Adrenal gland (tissue), 12 donors: Measurements from ENCODE around the gene CECR2. TPM values are rescaled to one million over a fixed set of nuclear protein-coding genes. Genes with fewer than 3 reads are reported as not detected.

Source experiments
- DNase-seq, 7 donors: peaks; one replicate each; pipeline ENCODE4 v3.0.0-alpha.2; 2019 to 2020
- H3K27ac ChIP-seq, 5 donors: fragments of 200-600 bp; sonication (generic) in 4 of 5; 1 replicate in 3 of 5; 2 replicates in 2 of 5; pipeline versions ENCODE4 v1.5.1 to v1.8.0; 2016 to 2020; ENCODE audit warnings: mild to moderate bottlenecking in 1 of 5
- H3K27me3 ChIP-seq: fragments of 200-600 bp; 2 replicates; pipeline ENCODE4 v1.8.0; 2021
- H3K36me3 ChIP-seq, 2 donors: fragments of 200-600 bp; replicated peaks in 1 of 2; 1 replicate in 1 of 2; 2 replicates in 1 of 2; pipeline versions ENCODE4 v1.5.1 to v1.8.0; 2018 to 2022
- H3K4me1 ChIP-seq, 2 donors: fragments of 200-600 bp; replicated peaks in 1 of 2; 1 replicate in 1 of 2; 2 replicates in 1 of 2; pipeline versions ENCODE4 v1.5.1 to v1.8.0; 2018 to 2021
- H3K4me3 ChIP-seq, 4 donors: fragments of 200-600 bp; sonication (generic) in 3 of 4; one replicate each; pipeline ENCODE4 v1.5.1; 2016 to 2018
- H3K9me3 ChIP-seq, 3 donors: fragments of 200-600 bp; sonication (generic) in 1 of 3; replicated peaks in 1 of 3; 1 replicate in 2 of 3; 2 replicates in 1 of 3; pipeline versions ENCODE4 v1.5.1 to v1.8.0; 2016 to 2021
- CTCF ChIP-seq, 6 experiments: fragments of 450-650 bp in 4 of 6; fragments of 200-600 bp in 2 of 6; sonication (generic) in 1 of 6; IDR thresholded peaks; 1 replicate in 5 of 6; 2 replicates in 1 of 6; pipeline versions ENCODE4 v1.5.1 to v1.8.0; 2016 to 2021; ENCODE audit warnings: antibody characterized with exemption in 6 of 6, mild to moderate bottlenecking in 2 of 6, moderate library complexity in 1 of 6
- POLR2A ChIP-seq, 2 donors: fragments of 450-650 bp; IDR thresholded peaks; one replicate each; pipeline ENCODE4 v1.6.1; 2017; ENCODE audit warnings: antibody characterized with exemption in 2 of 2, mild to moderate bottlenecking in 2 of 2, moderate library complexity in 1 of 2
- WGBS, 4 donors: extraction: QIAGEN DNeasy Blood & Tissue Kit in 2 of 4; methylation state at CpG; one replicate each; pipeline versions ENCODE4 v1.1.5 to v1.1.7; 2013 to 2017; 5-methylcytosine and 5-hydroxymethylcytosine counted together
- intact Hi-C, 2 donors: fragments of 100-400 bp; cut with DNase I; formaldehyde crosslinking; loops; one replicate each; pipeline versions ENCODE4 v1.14.1 to v1.15.0; 2022 to 2023
- polyA plus RNA-seq, 3 donors: library from polyadenylated mRNA; stranded (reverse); fragments of 200-250 nt in 2 of 3; fragments of 350-450 nt in 1 of 3; fragmentation: Illumina TruSeq in 1 of 3; extraction: RNeasy Lipid Tissue Mini Kit (QIAGEN cat#74804) in 1 of 3; gene quantifications; one replicate each; pipeline ENCODE4 v1.2.3, GENCODE V29; 2013 to 2014
- total RNA-seq, 9 donors: library from RNA; depleted of rRNA in 4 of 9; stranded (reverse); fragments of >200 nt in 4 of 9; fragments of 120-200 nt in 1 of 9; fragmentation: NEBNext Ultra II Directional in 1 of 9; extraction: Animal tissue kit (Norgen Biotek cat#: 25700) in 1 of 9; gene quantifications; one replicate each; pipeline versions ENCODE4 v1.1.0 to v1.2.4, GENCODE V29; 2013 to 2023
- donor health status: healthy with polysubstance abuse.
- donor health status: Bipolar disorder and iron deficiency.
- donor health status: DM: yes; HTN: yes; CAD: no.
- donor health status: DM: no; HTN: no; CAD: no.
- donor health status: DM: no; HTN: no; CAD: no.
- donor health status: DM: yes; HTN: yes; CAD: no.

CECR2 gene
- total and polyA plus RNA-seq, 12 donors = 0.20 to 1.7 (median 0.67) TPM

- DNase-seq = no peak
- 81 to 83% (median 82%) methylated on average over 17 of the region's 17 CpGs for WGBS, 4 donors
- Histone ChIP-seq H3K27me3 (no peaks in the 10 kb centered on the region), H3K4me1 (no peaks in the 10 kb centered on the region), H3K27ac (no peak overlapping the region), H3K4me3 (no peak overlapping the region), H3K36me3 (no peaks in the 10 kb centered on the region), H3K9me3 (no peaks in the 10 kb centered on the region)
- intact Hi-C loops = no loop called here
- TF ChIP-seq CTCF (IDR thresholded peaks at IDR 0.05) (no peak), POLR2A (IDR thresholded peaks at IDR 0.05) (no peak)
These were observed 74.3 kb downstream of the CECR2 start for GRCh38 chr22:17443405-17444203.

- 78 to 92% (median 84%) methylated on average over 6 of the region's 6 CpGs for WGBS, 4 donors
- Histone ChIP-seq H3K9me3 (no peaks in the 10 kb centered on the region), H3K4me1 (no peaks in the 10 kb centered on the region), H3K27me3 (no peaks in the 10 kb centered on the region), H3K4me3 (no peak overlapping the region), H3K36me3 (no peaks in the 10 kb centered on the region), H3K27ac (no peak overlapping the region)
- no peak for TF ChIP-seq POLR2A (IDR thresholded peaks at IDR 0.05)
- TF ChIP-seq CTCF (IDR thresholded peaks at IDR 0.05) = no peak
- intact Hi-C loops = no loop called here
- DNase-seq = no peak
These were observed 74.9 kb downstream of the CECR2 start for GRCh38 chr22:17444204-17444504.

- WGBS, 4 donors = 86 to 94% (median 89%) methylated on average over 10 of the region's 10 CpGs
- no peaks in the 10 kb centered on the region for H3K27me3 ChIP-seq
- H3K36me3 ChIP-seq = no peaks in the 10 kb centered on the region
- no peaks in the 10 kb centered on the region for H3K4me1 ChIP-seq
- no peak for DNase-seq
- H3K27ac ChIP-seq = no peak overlapping the region
- TF ChIP-seq CTCF (IDR thresholded peaks at IDR 0.05) (no peak), POLR2A (IDR thresholded peaks at IDR 0.05) (no peak)
- no peak overlapping the region for H3K4me3 ChIP-seq
- intact Hi-C loops = no loop called here
- H3K9me3 ChIP-seq = no peaks in the 10 kb centered on the region
These were observed 77.4 kb downstream of the CECR2 start for GRCh38 chr22:17446698-17447097.

DNA sequence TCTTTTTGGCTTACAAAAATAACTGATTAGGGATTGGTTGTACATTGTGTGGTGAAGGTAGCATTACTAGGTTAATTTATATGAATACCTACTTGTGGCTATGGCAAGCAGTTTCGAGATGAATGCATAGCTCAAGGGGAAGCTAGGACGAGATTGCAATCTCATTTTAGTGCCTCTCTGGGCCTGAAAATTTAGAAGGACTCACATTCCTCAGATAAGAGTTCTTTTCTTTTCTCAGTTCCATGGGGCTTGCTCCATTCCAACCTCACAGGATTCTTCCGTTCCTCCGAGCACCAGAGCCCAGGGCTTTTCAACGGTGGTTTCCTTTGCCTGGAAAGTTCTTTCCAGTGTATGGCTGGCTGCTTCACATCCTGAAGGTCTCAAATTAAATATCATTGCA, 82.1 kb downstream of the CECR2 start:
- Histone ChIP-seq H3K27me3 (no peaks in the 10 kb centered on the region), H3K9me3 (no peaks in the 10 kb centered on the region), H3K27ac (no peak overlapping the region), H3K4me3 (no peak overlapping the region), H3K36me3 (no peaks in the 10 kb centered on the region), H3K4me1 (no peaks in the 10 kb centered on the region)
- WGBS, 4 donors = 87 to 93% (median 88%) methylated on average over 5 of the region's 5 CpGs
- intact Hi-C loops = no loop called here
- TF ChIP-seq CTCF (IDR thresholded peaks at IDR 0.05) (no peak), POLR2A (IDR thresholded peaks at IDR 0.05) (no peak)
- DNase-seq = no peak
